SIG-M5 treated with dmso at 0.1 percent for 504 hours (cell line): Measurements from ENCODE around the gene COMMD2.

Experiments
- DNase-seq: peaks from one replicate; lab custom pipeline; 2025; ENCODE audit not compliant: unreplicated experiment; lab: John Stamatoyannopoulos, UW

COMMD2 gene

DNA sequence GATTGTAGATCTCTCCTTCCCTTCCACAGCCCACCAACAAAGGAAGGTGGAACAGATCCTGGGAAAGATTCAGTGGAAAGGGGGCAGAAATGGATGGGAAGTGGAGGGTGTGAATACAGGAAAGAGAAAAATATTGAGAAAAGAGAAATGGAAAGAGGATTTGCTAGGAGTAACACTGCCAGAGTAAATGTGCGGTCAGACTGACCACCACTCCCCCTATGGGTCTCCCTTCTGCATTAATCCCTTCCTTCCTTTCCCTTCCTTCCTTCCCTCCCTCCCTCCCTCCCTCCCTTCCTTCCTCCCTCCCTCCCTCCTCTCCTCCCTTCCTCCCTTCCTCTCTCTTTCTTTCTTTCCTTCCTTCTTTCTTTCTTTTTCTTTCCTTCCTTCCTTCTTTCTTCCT is 12.0 kb upstream of the COMMD2 start:
- no peak for DNase-seq

GRCh38 chr3:149763565-149764195 is 11.4 kb upstream of the COMMD2 start:
- DNase-seq = no peak

DNA sequence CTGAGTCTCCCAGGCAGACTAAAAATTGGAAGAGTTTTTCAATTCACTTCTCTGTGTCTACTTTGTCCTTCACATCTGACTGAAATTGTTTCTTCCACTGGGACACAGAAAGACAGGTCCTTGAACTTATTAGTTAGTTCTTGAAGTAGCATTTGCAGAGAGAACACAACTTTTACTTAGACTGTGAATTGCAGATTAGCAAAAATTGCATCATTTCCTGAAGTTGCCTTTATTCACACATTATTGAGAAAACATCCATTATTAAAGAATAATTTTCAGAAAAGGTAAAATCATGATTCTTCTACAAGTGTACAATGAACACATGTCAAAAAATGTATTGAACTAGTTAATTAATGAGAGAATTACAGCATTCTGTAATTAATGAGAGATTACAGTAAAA is 1.4 kb upstream of the COMMD2 start:
- DNase-seq = no peak

- no peak for DNase-seq
Measured at GRCh38 chr3:149752788-149753136, 473 bp upstream of the COMMD2 start.

DNA sequence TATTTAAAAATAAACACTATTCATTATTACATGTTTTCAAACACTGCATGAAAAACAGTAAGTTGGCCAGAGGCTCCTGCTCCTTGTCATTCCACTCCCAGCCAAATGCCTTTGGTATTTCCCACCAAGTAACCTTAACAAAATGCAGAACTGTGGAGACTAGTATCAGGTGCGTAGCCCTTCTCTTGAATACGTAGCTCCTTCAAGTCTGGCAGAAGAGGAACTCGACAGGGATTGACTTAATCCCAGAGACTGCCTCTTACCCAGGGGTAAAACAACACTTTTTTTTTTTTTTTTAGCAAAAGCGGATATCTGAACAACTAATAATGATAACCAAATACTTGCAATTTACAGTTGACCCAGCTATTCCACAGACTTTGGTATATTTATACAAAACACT is 738 bp downstream of the COMMD2 start:
- no peak for DNase-seq

GRCh38 chr3:149744606-149745005 is 7.7 kb downstream of the COMMD2 start:
- DNase-seq = no peak

DNA sequence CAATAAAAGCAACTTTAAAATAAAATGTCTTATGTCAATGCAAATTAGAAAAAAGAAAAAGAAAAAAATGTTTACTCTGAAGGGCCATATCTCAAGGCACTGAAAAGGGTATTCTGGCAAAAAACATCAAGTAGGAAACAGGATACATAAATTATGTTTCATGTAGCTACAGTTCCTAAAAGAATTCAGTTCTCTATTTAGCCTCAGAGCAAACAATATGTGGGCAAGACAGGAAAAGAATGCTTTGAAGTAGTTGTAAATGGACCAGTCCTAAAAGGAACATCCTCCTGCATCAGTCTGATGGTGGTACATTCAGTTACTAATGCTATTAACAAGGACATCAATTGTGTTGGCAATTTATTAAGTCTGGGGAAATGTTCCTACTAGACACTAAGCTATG is 8.1 kb downstream of the COMMD2 start:
- DNase-seq = no peak

DNA sequence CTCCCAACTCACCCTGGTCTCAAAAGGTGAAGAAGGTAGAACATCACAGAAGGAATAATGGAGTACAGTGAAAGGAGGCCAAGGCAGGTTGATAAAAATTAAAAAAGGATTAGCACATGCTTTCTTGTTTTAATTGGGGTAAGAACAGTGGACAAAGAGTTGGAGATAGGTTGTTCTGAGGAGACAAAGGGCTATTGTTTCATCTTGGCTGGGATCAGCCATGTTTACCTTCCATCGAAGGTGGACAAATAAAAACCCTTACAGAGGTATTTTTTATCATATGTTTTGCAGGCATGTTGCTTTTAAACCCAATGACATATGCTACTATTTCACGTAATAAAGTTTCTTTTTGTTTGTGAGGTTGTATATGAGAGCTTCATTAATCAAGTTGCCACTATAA is 12.9 kb downstream of the COMMD2 start:
- no peak for DNase-seq

- no peak for DNase-seq
Measured at GRCh38 chr3:149738876-149739275, 13.4 kb downstream of the COMMD2 start.

DNA sequence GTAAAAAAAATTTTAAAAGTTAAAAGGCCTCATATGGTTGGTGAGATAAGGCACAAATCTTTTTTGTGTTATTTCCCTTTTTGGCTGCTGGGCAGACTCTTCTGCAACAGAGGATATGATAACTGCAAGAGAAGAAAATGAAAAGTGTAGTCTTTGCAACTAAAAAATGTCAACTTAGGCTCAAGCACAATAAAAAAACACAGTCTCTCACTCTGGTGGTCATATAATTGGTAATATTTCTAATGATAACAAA is 15.4 kb downstream of the COMMD2 start:
- DNase-seq = no peak

DNA sequence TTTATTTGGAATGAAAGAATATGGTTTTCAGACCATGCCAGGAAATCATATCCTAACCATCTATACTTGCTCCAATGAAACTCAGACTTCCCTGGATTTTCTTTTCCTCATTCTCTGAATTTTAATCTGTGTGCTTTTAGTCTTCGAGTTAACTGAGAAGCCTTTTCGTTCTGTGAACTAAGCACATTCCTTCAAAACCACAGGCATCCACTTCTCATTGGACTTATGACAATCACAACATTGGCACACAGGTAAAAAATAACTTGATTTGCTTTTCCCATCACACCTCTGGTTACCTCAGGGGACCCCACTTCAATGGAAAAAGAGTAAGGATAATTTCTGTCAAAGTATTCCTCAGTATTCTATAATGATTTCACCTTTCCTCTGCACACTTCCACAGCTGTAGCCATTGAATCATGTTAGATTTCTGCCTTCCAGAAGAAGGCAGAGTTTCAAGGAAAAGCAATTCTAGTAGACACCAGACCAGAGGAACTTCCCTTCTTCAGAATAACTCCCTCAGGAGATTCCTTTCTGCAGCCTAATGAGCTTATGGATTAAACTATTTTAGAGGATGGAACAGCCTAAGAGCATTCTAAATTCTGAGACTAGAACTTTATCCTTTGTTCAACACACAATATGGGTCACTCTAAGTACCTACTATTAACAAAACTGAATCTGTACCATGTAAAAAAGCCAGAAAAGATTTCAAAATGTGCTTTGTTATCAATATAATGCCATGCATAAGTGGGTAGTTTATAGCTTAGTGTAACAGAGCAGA is 15.9 kb downstream of the COMMD2 start:
- DNase-seq = peak; percentile 35

GRCh38 chr3:149732234-149732633 is 20.1 kb downstream of the COMMD2 start:
- DNase-seq = no peak

DNA sequence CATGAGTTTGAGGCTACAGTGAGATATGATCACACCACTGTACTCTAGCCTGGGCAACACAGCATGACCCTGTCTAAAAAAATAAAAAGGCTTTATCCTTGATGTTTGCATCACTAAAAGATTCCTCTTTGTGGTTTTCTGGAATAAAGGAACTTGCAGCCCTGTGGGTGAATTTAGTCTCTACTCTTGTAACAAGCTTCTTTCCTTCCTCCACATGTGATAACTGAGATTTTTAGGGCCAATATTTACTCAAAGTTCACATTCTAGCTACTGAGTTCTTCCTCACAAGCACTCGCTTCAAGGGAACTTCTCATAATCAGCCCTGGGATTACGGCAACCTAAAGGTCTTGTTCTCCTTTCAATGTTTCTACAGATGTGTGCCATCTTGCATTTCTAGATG is 24.6 kb downstream of the COMMD2 start:
- no peak for DNase-seq

- DNase-seq = no peak
Measured at GRCh38 chr3:149726716-149727407, 25.4 kb downstream of the COMMD2 start.

DNA sequence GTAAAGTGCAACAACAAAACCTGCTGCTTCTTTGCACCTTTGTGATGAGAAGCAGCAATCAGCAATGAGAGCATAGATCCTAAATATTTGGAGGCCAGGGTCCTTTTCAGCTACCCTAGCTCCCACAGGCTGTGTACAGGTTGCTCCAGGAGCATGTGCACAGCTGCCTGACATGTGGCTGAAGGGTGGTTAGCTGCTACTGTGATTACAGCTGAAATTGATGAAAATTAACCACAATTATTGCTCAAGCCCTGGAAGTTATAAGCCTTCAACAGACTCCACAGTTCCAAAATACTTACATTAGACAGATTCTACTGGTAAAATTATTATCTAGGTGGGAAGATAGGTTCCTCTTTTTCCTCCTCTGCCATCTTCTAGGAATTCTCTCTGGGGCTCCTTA is 28.5 kb downstream of the COMMD2 start:
- no peak for DNase-seq

DNA sequence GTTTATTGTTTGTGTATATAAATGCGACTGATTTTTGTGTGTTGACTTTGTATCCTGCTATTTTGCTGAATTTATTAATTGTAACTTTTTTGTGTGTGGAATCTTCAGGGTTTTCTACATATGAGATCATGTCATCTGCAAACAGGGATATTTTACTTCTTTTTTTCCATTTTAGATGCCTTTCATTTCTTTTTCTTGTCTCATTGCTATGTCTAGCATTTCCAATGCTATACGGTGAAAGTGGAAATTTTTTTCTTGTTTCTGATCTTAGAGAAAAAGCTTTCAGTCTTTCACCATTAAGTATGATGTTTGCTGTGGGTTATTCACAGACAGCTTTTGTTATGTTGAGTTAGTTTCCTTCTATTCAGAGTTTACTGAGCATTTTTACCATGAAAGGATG is 31.4 kb downstream of the COMMD2 start:
- DNase-seq = no peak

DNA sequence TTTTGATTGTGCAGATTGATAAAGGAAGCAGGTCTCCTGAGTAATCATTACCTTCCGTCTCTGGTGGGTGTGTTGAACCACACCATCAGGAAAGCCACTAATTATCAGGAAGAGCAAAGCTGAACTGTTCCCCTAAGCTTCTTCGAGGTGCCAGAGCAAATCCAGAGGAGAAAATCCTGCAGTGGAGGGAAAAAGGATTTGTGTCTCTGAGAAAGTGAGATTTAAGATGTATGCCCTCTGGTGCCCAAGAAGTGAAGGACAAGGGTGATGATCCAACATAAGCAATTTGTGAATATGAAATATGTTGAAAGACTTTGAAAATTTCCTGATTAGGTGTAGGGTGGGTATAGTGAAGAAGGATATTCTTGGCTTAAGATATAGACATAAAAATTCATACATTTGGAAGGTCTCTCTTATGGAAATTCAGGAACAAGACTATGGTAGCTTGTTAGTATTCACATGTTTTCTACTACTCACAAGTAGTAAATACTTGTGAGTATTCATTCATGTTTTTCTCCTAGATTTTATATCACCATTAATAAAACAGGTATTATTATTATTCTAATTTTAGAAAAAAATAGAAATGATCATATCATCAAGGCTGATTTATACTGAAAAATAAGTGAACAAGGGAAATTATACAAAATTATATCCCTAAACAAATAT is 34.8 kb downstream of the COMMD2 start:
- DNase-seq = peak; percentile 78

DNA sequence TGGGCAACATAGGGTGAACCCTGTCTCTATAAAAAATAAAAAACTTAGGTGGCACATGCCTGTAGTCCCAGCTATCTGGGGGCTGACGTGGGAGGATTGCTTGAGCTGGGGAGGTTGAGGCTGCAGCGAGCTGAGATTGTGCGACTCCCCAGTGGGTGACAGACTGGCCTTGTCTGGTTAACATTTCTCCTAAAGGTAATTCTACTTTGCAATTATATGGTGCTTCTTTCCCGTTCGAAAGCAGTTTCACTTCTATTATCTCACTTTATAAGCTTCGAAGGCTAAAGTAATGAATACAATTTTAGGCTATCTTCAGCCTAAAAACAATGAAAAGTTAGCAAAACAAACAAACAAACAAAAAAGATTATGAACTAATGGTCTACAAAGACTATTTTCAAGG is 35.3 kb downstream of the COMMD2 start:
- DNase-seq = no peak

- no peak for DNase-seq
Measured at GRCh38 chr3:149715247-149715646, 37.0 kb downstream of the COMMD2 start.

DNA sequence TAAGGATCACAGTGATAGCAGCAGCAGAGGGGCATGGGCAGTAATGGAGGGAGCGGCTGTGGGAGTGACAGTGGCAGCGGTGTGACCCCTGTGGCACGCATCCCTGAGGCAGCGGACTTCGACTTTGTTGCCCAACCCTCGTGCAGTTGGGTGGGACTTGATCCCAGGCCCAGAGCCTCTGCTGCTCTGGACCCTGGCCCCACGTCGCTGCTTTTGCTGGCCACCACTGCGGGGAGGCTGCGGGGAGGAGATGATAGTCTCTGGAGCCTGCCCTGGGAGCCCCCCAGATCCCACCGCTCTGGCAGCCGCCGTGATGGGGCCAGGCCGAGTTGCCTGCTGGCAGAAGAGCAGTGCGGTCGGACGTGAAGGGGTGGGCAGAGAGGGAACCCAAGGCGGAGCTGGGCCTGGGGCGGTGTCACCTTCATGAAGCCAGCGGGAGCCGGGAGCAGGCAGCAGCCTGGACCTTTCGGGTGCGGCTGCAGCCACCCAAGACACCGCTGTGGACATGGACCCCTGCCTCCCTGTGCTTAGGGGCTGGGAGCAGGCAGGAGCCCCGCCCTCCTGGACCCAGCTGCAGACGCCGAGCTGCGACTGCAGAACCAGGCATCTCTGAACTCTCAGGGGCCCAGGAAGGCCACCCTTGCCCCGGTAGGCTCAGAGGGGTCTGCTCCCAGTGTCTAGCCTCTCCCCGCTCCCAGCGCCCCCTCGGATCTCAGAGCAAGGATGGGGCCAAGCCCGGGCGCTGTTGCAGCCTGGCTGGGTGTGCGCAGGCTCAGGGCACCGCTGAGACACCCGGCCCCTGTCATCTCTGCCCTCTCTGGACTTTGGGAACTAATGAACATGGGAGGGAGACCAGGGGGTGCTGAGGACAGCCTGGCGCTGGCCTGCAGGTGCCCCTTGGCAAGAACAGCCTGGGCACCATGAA is 38.3 kb downstream of the COMMD2 start:
- no peak for DNase-seq

GRCh38 chr3:149706905-149707304 is 45.4 kb downstream of the COMMD2 start:
- no peak for DNase-seq
